Left lung (tissue), 10 donors: Measurements from ENCODE around the gene SLCO2B1. TPM values are rescaled to one million over a fixed set of nuclear protein-coding genes. Genes with fewer than 3 reads are reported as not detected.
A peak's percentile ranks its signal among the peaks of the same experiment; 100 is the strongest.

Source experiments
- ATAC-seq: fragments of 200-7000 bp; cut with Tn5 transposase; one replicate; pipeline ENCODE4 v1.9.1; 2020; ENCODE audit warnings: moderate library complexity
- DNase-seq, 4 donors: peaks; one replicate each; pipeline ENCODE4 v3.0.0-alpha.2; 2013 to 2020
- H3K27ac ChIP-seq, 2 donors: fragments of 200-600 bp; sonication (generic) in 1 of 2; one replicate each; pipeline versions ENCODE4 v1.5.0 to v1.8.0; 2020 to 2021
- H3K27me3 ChIP-seq, 2 donors: fragments of 200-600 bp; sonication (generic) in 1 of 2; one replicate each; pipeline versions ENCODE4 v1.5.0 to v1.8.0; 2020 to 2021
- H3K36me3 ChIP-seq, 2 donors: fragments of 200-600 bp; sonication (generic) in 1 of 2; one replicate each; pipeline versions ENCODE4 v1.5.0 to v1.8.0; 2020 to 2021
- H3K4me1 ChIP-seq, 2 donors: fragments of 200-600 bp; one replicate each; pipeline ENCODE4 v1.8.0; 2021
- H3K4me3 ChIP-seq, 2 donors: fragments of 200-600 bp; sonication (generic) in 1 of 2; one replicate each; pipeline versions ENCODE4 v1.5.0 to v1.8.0; 2020 to 2021; ENCODE audit warnings: mild to moderate bottlenecking in 1 of 2
- H3K9me3 ChIP-seq, 2 donors: fragments of 200-600 bp; sonication (generic) in 1 of 2; one replicate each; pipeline versions ENCODE4 v1.5.0 to v1.8.0; 2020 to 2021
- CTCF ChIP-seq, 2 donors: fragments of 200-600 bp; sonication (generic) in 1 of 2; IDR thresholded peaks; one replicate each; pipeline versions ENCODE4 v1.5.0 to v1.8.0; 2021; ENCODE audit warnings: antibody characterized with exemption in 2 of 2
- intact Hi-C, 2 donors: fragments of 100-400 bp; cut with DNase I; formaldehyde crosslinking; loops; one replicate each; pipeline versions ENCODE4 v1.11.2 to v1.14.2; 2022
- polyA plus RNA-seq, 6 donors: library from polyadenylated mRNA; unstranded; fragments of 120-200 nt; gene quantifications; one replicate each; pipeline ENCODE4 v1.2.1, GENCODE V29; 2013; ENCODE audit not compliant: insufficient read length in 6 of 6
- total RNA-seq, 2 donors: library from RNA; stranded (reverse); fragmentation: NEBNext Ultra II Directional; extraction: Animal tissue kit (Norgen Biotek cat#: 25700); gene quantifications; one replicate each; pipeline ENCODE4 v1.2.1, GENCODE V29; 2021
- donor health status: DM: no; HTN: yes; CAD: no.
- donor health status: DM: no; HTN: no; CAD: no.

SLCO2B1 gene
- total and polyA plus RNA-seq, 8 donors, result 20.5 to 220 (median 27.9) TPM

GRCh38 chr11:75204012-75204674 is 53.2 kb downstream of the SLCO2B1 start:
- DNase-seq (no peak), ATAC-seq (no peak)
- no peaks in the 10 kb centered on the region for H3K9me3 ChIP-seq
- peaks cover 0 to 15% of the 10 kb centered on the region in 2 donors for H3K4me1 ChIP-seq
- peak overlapping the region in 1 of 2 donors; percentile 13 for H3K27ac ChIP-seq
- intact Hi-C loops, result loop anchor here in 1 of 2 donors (5.0 kb wide), 1 partner anchor 57 kb away; no protein-coding TSS in a partner anchor
- no peak overlapping the region for H3K4me3 ChIP-seq
- no peak for TF ChIP-seq CTCF (IDR thresholded peaks at IDR 0.05)
- H3K36me3 ChIP-seq, result peaks cover 0 to 27% of the 10 kb centered on the region in 2 donors
- no peaks in the 10 kb centered on the region for H3K27me3 ChIP-seq

DNA sequence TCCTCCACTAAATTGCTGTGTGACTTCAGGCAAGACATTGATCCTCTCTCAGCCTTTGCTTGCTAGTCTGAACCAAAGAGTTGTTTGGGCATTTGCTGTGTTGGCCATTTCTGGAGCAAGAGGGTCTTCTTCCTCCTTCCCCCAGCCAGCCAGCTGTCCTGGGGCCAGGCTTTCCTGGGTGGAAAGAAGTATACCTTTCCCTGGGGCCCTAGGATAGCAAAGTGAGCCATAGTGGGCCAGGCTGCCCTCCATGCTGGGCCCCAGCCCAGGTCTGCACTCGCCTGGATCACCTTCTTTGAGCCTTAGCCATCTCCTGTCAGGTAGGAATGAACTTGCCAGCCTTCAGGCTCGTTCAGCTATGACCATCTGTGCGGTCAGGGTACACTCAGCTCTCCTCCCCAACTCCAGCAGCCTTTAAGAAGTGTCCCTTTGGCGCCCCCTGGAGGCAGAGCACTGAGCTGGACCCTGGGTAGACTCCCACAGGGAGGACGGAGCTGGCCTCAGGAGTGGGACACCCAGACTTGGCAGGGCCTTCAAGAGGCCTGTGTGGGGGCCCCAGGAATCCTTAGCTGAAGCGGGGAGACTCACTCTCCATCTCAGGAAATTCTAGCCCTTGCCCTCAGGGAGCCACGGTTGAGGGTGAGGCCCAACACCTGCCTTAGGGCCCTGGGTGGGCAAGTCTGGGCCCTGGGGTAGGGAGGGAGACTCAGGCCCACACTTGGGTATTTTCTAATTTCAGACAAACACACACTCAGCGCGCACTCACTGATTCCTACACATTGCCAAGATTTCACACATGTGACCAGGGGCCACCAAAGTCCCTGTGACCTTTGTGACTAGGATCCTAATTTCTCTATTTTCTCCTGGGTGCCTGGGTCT is 54.0 kb downstream of the SLCO2B1 start:
- Histone ChIP-seq H3K4me1 (peaks cover 0 to 15% of the 10 kb centered on the region in 2 donors), H3K27ac (peak overlapping the region in 1 of 2 donors; percentile 13), H3K4me3 (no peak overlapping the region), H3K9me3 (no peaks in the 10 kb centered on the region), H3K36me3 (peaks cover 0 to 19% of the 10 kb centered on the region in 2 donors), H3K27me3 (no peaks in the 10 kb centered on the region)
- peak; percentile 89 to 92 for TF ChIP-seq CTCF (IDR thresholded peaks at IDR 0.05)
- ATAC-seq, result peak; percentile 94
- intact Hi-C loops, result loop anchor here in 1 of 2 donors (5.0 kb wide), 1 partner anchor 58 kb away; no protein-coding TSS in a partner anchor
- peak; percentile 36 to 93 (median 80) for DNase-seq

- H3K36me3 ChIP-seq, result peaks cover 0 to 14% of the 10 kb centered on the region in 2 donors
- TF ChIP-seq CTCF (IDR thresholded peaks at IDR 0.05), result no peak
- no peak for DNase-seq
- H3K9me3 ChIP-seq, result no peaks in the 10 kb centered on the region
- H3K4me1 ChIP-seq, result peaks cover 0 to 15% of the 10 kb centered on the region in 2 donors
- intact Hi-C loops, result no loop called here
- no peak for ATAC-seq
- no peaks in the 10 kb centered on the region for H3K27me3 ChIP-seq
- no peak overlapping the region for H3K4me3 ChIP-seq
- H3K27ac ChIP-seq, result no peak overlapping the region
Observed at GRCh38 chr11:75205564-75206020, 54.7 kb downstream of the SLCO2B1 start.

- ATAC-seq (no peak), DNase-seq (no peak)
- Histone ChIP-seq H3K9me3 (no peaks in the 10 kb centered on the region), H3K27ac (no peak overlapping the region), H3K27me3 (no peaks in the 10 kb centered on the region), H3K4me3 (no peak overlapping the region), H3K4me1 (peaks cover 0 to 15% of the 10 kb centered on the region in 2 donors), H3K36me3 (no peaks in the 10 kb centered on the region)
- TF ChIP-seq CTCF (IDR thresholded peaks at IDR 0.05), result no peak
- intact Hi-C loops, result no loop called here
Observed at GRCh38 chr11:75208446-75208845, 57.5 kb downstream of the SLCO2B1 start.

DNA sequence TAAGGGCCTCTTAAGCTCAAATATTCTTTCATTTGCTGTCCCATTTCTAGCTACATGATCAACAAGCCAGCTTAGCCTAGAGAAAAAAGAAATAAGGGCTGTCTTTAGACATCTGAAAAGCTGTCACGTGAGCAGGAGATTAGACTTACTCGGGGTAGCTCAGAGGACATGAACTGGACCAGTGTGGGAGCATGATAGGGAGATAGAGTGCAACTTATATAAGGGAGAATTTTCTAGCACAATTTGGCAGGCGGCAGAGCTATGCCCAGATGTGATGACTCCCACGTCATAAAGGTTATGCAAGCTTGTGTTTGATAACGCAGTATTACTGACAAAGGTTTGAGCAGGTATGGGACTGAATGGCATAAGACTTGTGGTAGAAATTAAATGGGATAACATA is 61.5 kb downstream of the SLCO2B1 start:
- Histone ChIP-seq H3K9me3 (no peaks in the 10 kb centered on the region), H3K4me3 (no peak overlapping the region), H3K27ac (no peak overlapping the region), H3K27me3 (no peaks in the 10 kb centered on the region), H3K4me1 (no peaks in the 10 kb centered on the region), H3K36me3 (no peaks in the 10 kb centered on the region)
- no peak for TF ChIP-seq CTCF (IDR thresholded peaks at IDR 0.05)
- intact Hi-C loops, result no loop called here
- ATAC-seq (no peak), DNase-seq (no peak)
